Panc1 (cell line): ENCODE measurements around the gene CATSPERB. TPM values are rescaled to one million over a fixed set of nuclear protein-coding genes. Genes with fewer than 3 reads are reported as not detected.

ENCODE experiments used
- ATAC-seq: fragments of 200-7000 bp; cut with Tn5 transposase; 2 replicates; pipeline ENCODE4 v1.9.1; 2020; ENCODE audit warnings: mild to moderate bottlenecking, moderate library complexity
- BruUV-seq: library from RNA; stranded (reverse); fragments of 400-500 nt; replicated peaks from 2 replicates; lab custom pipeline; 2021; lab: Mats Ljungman, UMichigan
- CTCF ChIA-PET: fragments of 300-600 bp; sonication (Branson Sonifier 250); formaldehyde crosslinking; loops from one replicate; lab custom pipeline; 2022; ENCODE audit warnings: antibody characterized with exemption; lab: Charles Lee
- POLR2A ChIA-PET: fragments of 300-600 bp; sonication (Branson Sonifier 250); formaldehyde crosslinking; loops from one replicate; lab custom pipeline; 2022; ENCODE audit warnings: antibody characterized with exemption; lab: Charles Lee
- DNase-seq: peaks from one replicate; pipeline ENCODE4 v3.0.0-alpha.2; 2010; ENCODE audit warnings: low read depth, low spot score
- H3K27ac ChIP-seq: 2 replicates; pipeline ENCODE4 v1.5.1; 2011; ENCODE audit warnings: mild to moderate bottlenecking, low read length, inconsistent platforms
- H3K27me3 ChIP-seq: fragments of 200-500 bp; sonication (Bioruptor generic); 2 replicates; pipeline ENCODE4 v1.6.0; 2014; ENCODE audit warnings: low read length, inconsistent platforms; ENCODE audit not compliant: control insufficient read depth, insufficient read depth
- H3K36me3 ChIP-seq: fragments of 200-500 bp; sonication (Bioruptor generic); 2 replicates; pipeline ENCODE4 v1.5.1; 2014; ENCODE audit warnings: inconsistent platforms, mild to moderate bottlenecking, low read length, moderate library complexity; ENCODE audit not compliant: control insufficient read depth, insufficient read depth
- H3K4me1 ChIP-seq: 2 replicates; pipeline ENCODE4 v1.5.1; 2011; ENCODE audit warnings: inconsistent platforms, mild to moderate bottlenecking, low read length, moderate library complexity; ENCODE audit not compliant: control insufficient read depth, insufficient read depth
- H3K4me3 ChIP-seq, 2 experiments: 2 replicates each; pipeline ENCODE4 v1.5.1; 2011 to 2012; ENCODE audit warnings: low read depth in 2 of 2, low read length in 2 of 2, mild to moderate bottlenecking in 2 of 2, inconsistent platforms in 1 of 2, moderate library complexity in 1 of 2
- H3K9me3 ChIP-seq: fragments of 200-500 bp; sonication (Bioruptor generic); 2 replicates; pipeline ENCODE4 v1.5.1; 2014; ENCODE audit warnings: low read depth, mild to moderate bottlenecking, inconsistent platforms, low read length, moderate library complexity; ENCODE audit not compliant: control insufficient read depth, insufficient read depth
- CTCF ChIP-seq: fragments of 450-650 bp; IDR thresholded peaks from 2 replicates; pipeline ENCODE4 v1.5.1; 2017; ENCODE audit warnings: mild to moderate bottlenecking
- POLR2AphosphoS5 ChIP-seq: IDR thresholded peaks from 2 replicates; pipeline ENCODE4 v1.6.1; 2012; ENCODE audit warnings: mild to moderate bottlenecking, low read depth, low read length, moderate library complexity
- REST ChIP-seq, 2 experiments: IDR thresholded peaks; 2 replicates each; pipeline ENCODE4 v1.6.1; 2011 to 2012; ENCODE audit warnings: low read depth in 2 of 2, control low read depth in 1 of 2, low read length in 1 of 2, mild to moderate bottlenecking in 1 of 2, moderate library complexity in 1 of 2; ENCODE audit not compliant: insufficient read depth in 1 of 2
- SIN3A ChIP-seq: IDR thresholded peaks from 2 replicates; pipeline ENCODE4 v1.6.1; 2012; ENCODE audit warnings: low read depth, mild to moderate bottlenecking, low read length, moderate library complexity, borderline replicate concordance; ENCODE audit not compliant: insufficient read depth
- TCF7L2 ChIP-seq: IDR thresholded peaks from 2 replicates; pipeline ENCODE4 v1.6.1; 2011; ENCODE audit warnings: mild to moderate bottlenecking, low read depth, low read length, inconsistent platforms
- in situ Hi-C: cut with HindIII; loops from 2 replicates; pipeline ENCODE4 v1.10.0; 2016; ENCODE audit warnings: low sequenced_read_pairs, low pct_unique_long_range_greater_than_20kb
- intact Hi-C: fragments of 100-400 bp; cut with micrococcal nuclease; formaldehyde crosslinking; loops from one replicate; pipeline ENCODE4 v1.10.0; 2022; ENCODE audit not compliant: unreplicated experiment
- total RNA-seq: library from RNA; stranded (reverse); gene quantifications from one replicate; pipeline ENCODE4 v1.2.1, GENCODE V29; 2021; ENCODE audit not compliant: unreplicated experiment

The CATSPERB gene
- total RNA-seq, 1 experiment from 2014 or later, result not detected

- ChIA-PET POLR2A (no interaction called here), CTCF (no interaction called here)
- intact Hi-C loops, result no loop called here
- Histone ChIP-seq H3K27me3 (no peaks in the 10 kb centered on the region), H3K27ac (no peak overlapping the region), H3K4me3 (no peak overlapping the region), H3K36me3 (no peaks in the 10 kb centered on the region), H3K9me3 (no peaks in the 10 kb centered on the region), H3K4me1 (no peaks in the 10 kb centered on the region)
- no peak for ATAC-seq
- DNase-seq, result no peak
- no peak for TF ChIP-seq TCF7L2
- no peak for TF ChIP-seq POLR2AphosphoS5
- TF ChIP-seq REST (IDR thresholded peaks at IDR 0.05; ENCODE audit: insufficient read depth in 1 of 2, low read depth in 2 of 2, low read length in 1 of 2), result no peak
- TF ChIP-seq SIN3A, result no peak
- no peak for TF ChIP-seq CTCF
- in situ Hi-C loops, result no loop called here
- no TSS peak for BruUV-seq
Measured at GRCh38 chr14:91636604-91637003, 95.3 kb downstream of the CATSPERB start.

- BruUV-seq, result no TSS peak
- CTCF ChIA-PET, result no interaction called here
- Histone ChIP-seq H3K27me3 (no peaks in the 10 kb centered on the region), H3K4me3 (no peak overlapping the region), H3K4me1 (no peaks in the 10 kb centered on the region), H3K27ac (no peak overlapping the region), H3K36me3 (no peaks in the 10 kb centered on the region), H3K9me3 (no peaks in the 10 kb centered on the region)
- no peak for DNase-seq
- POLR2A ChIA-PET, result no interaction called here
- ATAC-seq, result no peak
- in situ Hi-C loops, result no loop called here
- TF ChIP-seq REST (IDR thresholded peaks at IDR 0.05; ENCODE audit: insufficient read depth in 1 of 2, low read depth in 2 of 2, low read length in 1 of 2) (no peak), CTCF (no peak)
- intact Hi-C loops, result no loop called here
Measured at GRCh38 chr14:91624757-91625156, 107.1 kb downstream of the CATSPERB start.
